Endometrial microvascular endothelial cells (primary cell): ENCODE data around the gene CHAF1A. TPM values are rescaled to one million over a fixed set of nuclear protein-coding genes. Genes with fewer than 3 reads are reported as not detected.

Experiments used
- in situ Hi-C: cut with HindIII; loops from 2 replicates; pipeline ENCODE4 v1.10.0; 2017; ENCODE audit warnings: low sequenced_read_pairs, low pct_unique_long_range_greater_than_20kb; ENCODE audit errors: inconsistent ontology term
- total RNA-seq: library from RNA; depleted of rRNA; stranded (reverse); fragments of >200 nt; gene quantifications from one replicate; pipeline ENCODE4 v1.2.3, GENCODE V29; 2015; ENCODE audit errors: inconsistent ontology term

Gene CHAF1A
- total RNA-seq, 1 donor from 2014 or later: 21.3 TPM

GRCh38 chr19:4396949-4397783 is 5.3 kb upstream of the CHAF1A start:
- in situ Hi-C loops: no loop called here

GRCh38 chr19:4399812-4400134 is 2.7 kb upstream of the CHAF1A start:
- in situ Hi-C loops: no loop called here

GRCh38 chr19:4400135-4400936 is 2.1 kb upstream of the CHAF1A start, which contains the start of gene SH3GL1:
TSS of gene SH3GL1 (minus strand) at chr19:4400547. CDS start at chr19:4400368, 179 bp downstream.
- in situ Hi-C loops: no loop called here

GRCh38 chr19:4401769-4402170 is 670 bp upstream of the CHAF1A start:
- in situ Hi-C loops: no loop called here

GRCh38 chr19:4403005-4403761 is 743 bp downstream of the CHAF1A start:
- in situ Hi-C loops: no loop called here

- in situ Hi-C loops: no loop called here
Measured at GRCh38 chr19:4405977-4406376, 3.5 kb downstream of the CHAF1A start.

- in situ Hi-C loops: no loop called here
Measured at GRCh38 chr19:4406626-4407025, 4.2 kb downstream of the CHAF1A start.

GRCh38 chr19:4409123-4409933 is 6.9 kb downstream of the CHAF1A start:
- in situ Hi-C loops: no loop called here

GRCh38 chr19:4413588-4413987 is 11.1 kb downstream of the CHAF1A start:
- in situ Hi-C loops: no loop called here

GRCh38 chr19:4414144-4414799 is 11.8 kb downstream of the CHAF1A start:
- in situ Hi-C loops: no loop called here

GRCh38 chr19:4414800-4415321 is 12.4 kb downstream of the CHAF1A start:
- in situ Hi-C loops: no loop called here

- in situ Hi-C loops: no loop called here
Measured at GRCh38 chr19:4415352-4415751, 12.9 kb downstream of the CHAF1A start.

GRCh38 chr19:4416268-4416667 is 13.8 kb downstream of the CHAF1A start:
- in situ Hi-C loops: no loop called here

GRCh38 chr19:4423416-4424126 is 21.1 kb downstream of the CHAF1A start:
- in situ Hi-C loops: no loop called here

GRCh38 chr19:4425537-4425936 is 23.1 kb downstream of the CHAF1A start:
- in situ Hi-C loops: no loop called here

GRCh38 chr19:4428326-4428975 is 26.0 kb downstream of the CHAF1A start:
- in situ Hi-C loops: no loop called here

- in situ Hi-C loops: no loop called here
Measured at GRCh38 chr19:4429256-4429655, 26.8 kb downstream of the CHAF1A start.
